Tibial artery (tissue), 4 donors: ENCODE measurements around the gene APOL1.
A peak's percentile ranks its signal among the peaks of the same experiment; 100 is the strongest.

Source experiments
- DNase-seq, 2 donors: peaks; one replicate each; pipeline ENCODE4 v3.0.0-alpha.2; 2019
- H3K27ac ChIP-seq, 2 donors: fragments of 200-600 bp; sonication (generic) in 1 of 2; 1 replicate in 1 of 2; 2 replicates in 1 of 2; pipeline ENCODE4 v1.5.1; 2018 to 2019; ENCODE audit warnings: mild to moderate bottlenecking in 1 of 2
- H3K27me3 ChIP-seq, 2 donors: fragments of 200-600 bp; sonication (generic) in 1 of 2; one replicate each; pipeline versions ENCODE4 v1.5.1 to v1.6.0; 2016 to 2019
- H3K36me3 ChIP-seq, 3 donors: fragments of 200-600 bp; sonication (generic) in 2 of 3; one replicate each; pipeline ENCODE4 v1.5.1; 2016 to 2019; ENCODE audit warnings: mild to moderate bottlenecking in 2 of 3
- H3K4me1 ChIP-seq, 4 donors: fragments of 200-600 bp; sonication (generic) in 2 of 4; 1 replicate in 3 of 4; 2 replicates in 1 of 4; pipeline ENCODE4 v1.5.1; 2016 to 2019
- H3K4me3 ChIP-seq, 2 donors: fragments of 200-600 bp; sonication (generic) in 1 of 2; 1 replicate in 1 of 2; 2 replicates in 1 of 2; pipeline ENCODE4 v1.5.1; 2018 to 2019; ENCODE audit warnings: mild to moderate bottlenecking in 2 of 2
- H3K9me3 ChIP-seq, 3 donors: fragments of 200-600 bp; sonication (generic) in 1 of 3; one replicate each; pipeline ENCODE4 v1.5.1; 2016 to 2019
- CTCF ChIP-seq, 2 experiments: fragments of 200-600 bp in 1 of 2; fragments of 450-650 bp in 1 of 2; IDR thresholded peaks; one replicate each; pipeline ENCODE4 v1.5.1; 2017 to 2019; ENCODE audit warnings: antibody characterized with exemption in 2 of 2, mild to moderate bottlenecking in 1 of 2, moderate library complexity in 1 of 2
- intact Hi-C: fragments of 100-400 bp; cut with DNase I; formaldehyde crosslinking; loops from one replicate; pipeline ENCODE4 v1.15.0; 2023; ENCODE audit warnings: low total_unique reads

The APOL1 gene

GRCh38 chr22:36303115-36303467, 50.2 kb downstream of the APOL1 start:
- Histone ChIP-seq H3K4me1 (peaks cover 0 to 7% (median 0%) of the 10 kb centered on the region in 4 donors), H3K27me3 (no peaks in the 10 kb centered on the region), H3K4me3 (no peak overlapping the region), H3K9me3 (no peaks in the 10 kb centered on the region), H3K36me3 (peaks cover 100% of the 10 kb centered on the region in 3 donors), H3K27ac (peak overlapping the region; percentile 8 to 45)
- intact Hi-C loops, result loop anchor here (5.0 kb wide), 1 partner anchor 169 kb away; no protein-coding TSS in a partner anchor
- DNase-seq, result no peak
- TF ChIP-seq CTCF (IDR thresholded peaks at IDR 0.05), result no peak

- Histone ChIP-seq H3K36me3 (peaks cover 100% of the 10 kb centered on the region in 3 donors), H3K9me3 (no peaks in the 10 kb centered on the region), H3K4me1 (peaks cover 0 to 7% (median 0%) of the 10 kb centered on the region in 4 donors), H3K4me3 (no peak overlapping the region), H3K27me3 (no peaks in the 10 kb centered on the region), H3K27ac (peak overlapping the region; percentile 11 to 45)
- no peak for DNase-seq
- no peak for TF ChIP-seq CTCF (IDR thresholded peaks at IDR 0.05)
- intact Hi-C loops, result loop anchor here (5.0 kb wide), 1 partner anchor 168 kb away; no protein-coding TSS in a partner anchor
These were observed 50.9 kb downstream of the APOL1 start for GRCh38 chr22:36303874-36304273.

GRCh38 chr22:36304429-36304828, 51.5 kb downstream of the APOL1 start:
- intact Hi-C loops, result loop anchor here (5.0 kb wide), 1 partner anchor 168 kb away; no protein-coding TSS in a partner anchor
- Histone ChIP-seq H3K27me3 (no peaks in the 10 kb centered on the region), H3K9me3 (no peaks in the 10 kb centered on the region), H3K4me1 (peaks cover 0 to 7% (median 0%) of the 10 kb centered on the region in 4 donors), H3K36me3 (peaks cover 100% of the 10 kb centered on the region in 3 donors), H3K4me3 (no peak overlapping the region), H3K27ac (peak overlapping the region; percentile 10 to 45)
- no peak for DNase-seq
- TF ChIP-seq CTCF (IDR thresholded peaks at IDR 0.05), result no peak

GRCh38 chr22:36305813-36306212, 52.9 kb downstream of the APOL1 start:
- Histone ChIP-seq H3K27ac (peak overlapping the region; percentile 33 to 45), H3K36me3 (peaks cover 100% of the 10 kb centered on the region in 3 donors)
- TF ChIP-seq CTCF (IDR thresholded peaks at IDR 0.05), result no peak

GRCh38 chr22:36306227-36306626, 53.3 kb downstream of the APOL1 start:
- Histone ChIP-seq H3K36me3 (peaks cover 100% of the 10 kb centered on the region in 3 donors), H3K4me3 (no peak overlapping the region), H3K4me1 (peaks cover 0 to 4% (median 0%) of the 10 kb centered on the region in 4 donors), H3K27me3 (no peaks in the 10 kb centered on the region), H3K9me3 (no peaks in the 10 kb centered on the region), H3K27ac (peak overlapping the region; percentile 9 to 33)
- TF ChIP-seq CTCF (IDR thresholded peaks at IDR 0.05), result no peak
- intact Hi-C loops, result no loop called here
- no peak for DNase-seq

More at GRCh38 chr22:36305813-36306212, 52.9 kb downstream of the APOL1 start:
- H3K27me3 ChIP-seq, result no peaks in the 10 kb centered on the region
- DNase-seq, result no peak
- H3K4me1 ChIP-seq, result peaks cover 0 to 7% (median 0%) of the 10 kb centered on the region in 4 donors
- intact Hi-C loops, result no loop called here
- H3K4me3 ChIP-seq, result no peak overlapping the region
- H3K9me3 ChIP-seq, result no peaks in the 10 kb centered on the region

GRCh38 chr22:36308880-36309279, 55.9 kb downstream of the APOL1 start:
- intact Hi-C loops, result no loop called here
- no peaks in the 10 kb centered on the region for H3K4me1 ChIP-seq
- no peak for DNase-seq
- peaks cover 99 to 100% (median 100%) of the 10 kb centered on the region in 3 donors for H3K36me3 ChIP-seq
- no peaks in the 10 kb centered on the region for H3K9me3 ChIP-seq
- H3K4me3 ChIP-seq, result no peak overlapping the region
- H3K27ac ChIP-seq, result peak overlapping the region in 1 of 2 donors; percentile 40
- H3K27me3 ChIP-seq, result no peaks in the 10 kb centered on the region
- TF ChIP-seq CTCF (IDR thresholded peaks at IDR 0.05), result no peak
